Caco-2 (cell line): ENCODE measurements around the gene GOPC. TPM values are rescaled to one million over a fixed set of nuclear protein-coding genes. Genes with fewer than 3 reads are reported as not detected.

ENCODE experiments used
- BruUV-seq: library from RNA; stranded (reverse); fragments of 400-500 nt; replicated peaks from 2 replicates; lab custom pipeline; 2021; lab: Mats Ljungman, UMichigan
- CTCF ChIA-PET: fragments of 300-600 bp; sonication (Branson Sonifier 250); formaldehyde crosslinking; loops from one replicate; lab custom pipeline; 2022; ENCODE audit warnings: antibody characterized with exemption; lab: Charles Lee
- POLR2A ChIA-PET: fragments of 300-600 bp; sonication (Branson Sonifier 250); formaldehyde crosslinking; loops from one replicate; lab custom pipeline; 2022; ENCODE audit warnings: antibody characterized with exemption; lab: Charles Lee
- DNase-seq, 2 experiments: peaks; one replicate each; pipeline versions ENCODE4 v3.0.0 to v3.0.0-alpha.2; 2020 to 2022
- H3K27me3 ChIP-seq: replicated peaks from 2 replicates; pipeline ENCODE4 v1.6.0; 2011; ENCODE audit warnings: low read length; ENCODE audit not compliant: control insufficient read depth, insufficient read depth
- H3K36me3 ChIP-seq: 2 replicates; pipeline ENCODE4 v1.5.1; 2011; ENCODE audit warnings: low read length; ENCODE audit not compliant: control insufficient read depth, insufficient read depth
- H3K4me1 ChIP-seq: fragments of 250-450 bp; sonication (Bioruptor Pico); 2 replicates; pipeline ENCODE4 v1.5.1; 2020; ENCODE audit warnings: mild to moderate bottlenecking
- H3K4me3 ChIP-seq: 2 replicates; pipeline ENCODE4 v1.5.1; 2011; ENCODE audit warnings: low read depth, mild to moderate bottlenecking, control low read depth, low read length
- H3K9me3 ChIP-seq: fragments of 250-450 bp; sonication (Bioruptor Pico); 2 replicates; pipeline ENCODE4 v1.5.1; 2020; ENCODE audit warnings: mild to moderate bottlenecking, moderate library complexity
- H3K27ac Mint-ChIP-seq: one replicate; pipeline ENCODE4 v1.8.0; 2022; ENCODE audit warnings: mixed read lengths; ENCODE audit not compliant: unreplicated experiment
- H3K27me3 Mint-ChIP-seq: one replicate; pipeline ENCODE4 v1.8.0; 2022; ENCODE audit warnings: mixed read lengths; ENCODE audit not compliant: insufficient read depth, unreplicated experiment
- H3K36me3 Mint-ChIP-seq: one replicate; pipeline ENCODE4 v1.8.0; 2022; ENCODE audit warnings: mild to moderate bottlenecking, mixed read lengths; ENCODE audit not compliant: insufficient read depth, unreplicated experiment
- H3K4me1 Mint-ChIP-seq: one replicate; pipeline ENCODE4 v1.8.0; 2022; ENCODE audit warnings: low read depth, mixed read lengths; ENCODE audit not compliant: unreplicated experiment
- H3K4me3 Mint-ChIP-seq: one replicate; pipeline ENCODE4 v1.8.0; 2022; ENCODE audit warnings: mild to moderate bottlenecking, moderate library complexity, mixed read lengths; ENCODE audit not compliant: unreplicated experiment
- H3K9me3 Mint-ChIP-seq: one replicate; pipeline ENCODE4 v1.8.0; 2022; ENCODE audit warnings: mixed read lengths; ENCODE audit not compliant: unreplicated experiment
- intact Hi-C: fragments of 100-400 bp; cut with micrococcal nuclease; formaldehyde crosslinking; loops from one replicate; pipeline ENCODE4 v1.10.0; 2022; ENCODE audit not compliant: unreplicated experiment
- total RNA-seq: library from RNA; stranded (reverse); gene quantifications from 2 replicates; pipeline ENCODE4 v1.2.3, GENCODE V29; 2022
- TF ChIP-seq, protein P1 (sequence below), 2 experiments: fragments of 200-600 bp in 1 of 2; IDR thresholded peaks; 1 replicate in 1 of 2; 2 replicates in 1 of 2; pipeline versions ENCODE4 v1.5.1 to v1.8.0; 2011 to 2022; ENCODE audit warnings: antibody characterized with exemption in 1 of 2, control low read depth in 1 of 2, inconsistent platforms in 1 of 2, low read depth in 1 of 2, low read length in 1 of 2, mild to moderate bottlenecking in 1 of 2, moderate library complexity in 1 of 2; ENCODE audit not compliant: insufficient read depth in 1 of 2, severe bottlenecking in 1 of 2, unreplicated experiment in 1 of 2

GOPC gene
- total RNA-seq, 1 experiment from 2014 or later = 29.0 TPM

DNA sequence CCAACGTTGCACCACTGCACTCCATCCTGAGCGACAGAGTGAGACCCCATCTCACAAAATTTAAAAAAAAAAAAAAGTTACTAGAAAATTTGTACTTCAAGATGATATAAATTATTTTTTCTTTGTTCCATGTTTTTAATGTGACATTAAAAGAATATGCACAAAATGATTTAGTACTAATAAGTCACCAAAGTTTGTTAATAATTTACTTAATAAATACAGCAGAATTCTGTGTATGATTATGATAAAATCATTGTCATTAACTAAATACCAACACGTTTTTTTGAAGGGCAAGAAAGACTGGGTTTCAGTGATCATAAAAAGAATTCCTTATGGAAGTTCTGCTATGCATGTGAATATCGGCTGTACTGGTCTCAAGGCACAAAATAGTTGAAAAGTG, 28.1 kb downstream of the GOPC start:
- no peaks in the 10 kb centered on the region for H3K27me3 ChIP-seq
- no peaks in the 10 kb centered on the region for H3K9me3 ChIP-seq
- H3K4me3 ChIP-seq = no peak overlapping the region
- ChIA-PET CTCF (no interaction called here), POLR2A (no interaction called here)
- H3K4me3 Mint-ChIP-seq = no peak overlapping the region
- H3K36me3 ChIP-seq = no peaks in the 10 kb centered on the region
- H3K27me3 Mint-ChIP-seq = no peaks in the 10 kb centered on the region
- no TSS peak for BruUV-seq
- intact Hi-C loops = no loop called here
- peaks cover 28% of the 10 kb centered on the region for H3K36me3 Mint-ChIP-seq
- H3K4me1 ChIP-seq = no peaks in the 10 kb centered on the region
- H3K27ac Mint-ChIP-seq = no peak overlapping the region
- H3K9me3 Mint-ChIP-seq = no peaks in the 10 kb centered on the region
- DNase-seq = no peak
- TF ChIP-seq, protein P1, sequence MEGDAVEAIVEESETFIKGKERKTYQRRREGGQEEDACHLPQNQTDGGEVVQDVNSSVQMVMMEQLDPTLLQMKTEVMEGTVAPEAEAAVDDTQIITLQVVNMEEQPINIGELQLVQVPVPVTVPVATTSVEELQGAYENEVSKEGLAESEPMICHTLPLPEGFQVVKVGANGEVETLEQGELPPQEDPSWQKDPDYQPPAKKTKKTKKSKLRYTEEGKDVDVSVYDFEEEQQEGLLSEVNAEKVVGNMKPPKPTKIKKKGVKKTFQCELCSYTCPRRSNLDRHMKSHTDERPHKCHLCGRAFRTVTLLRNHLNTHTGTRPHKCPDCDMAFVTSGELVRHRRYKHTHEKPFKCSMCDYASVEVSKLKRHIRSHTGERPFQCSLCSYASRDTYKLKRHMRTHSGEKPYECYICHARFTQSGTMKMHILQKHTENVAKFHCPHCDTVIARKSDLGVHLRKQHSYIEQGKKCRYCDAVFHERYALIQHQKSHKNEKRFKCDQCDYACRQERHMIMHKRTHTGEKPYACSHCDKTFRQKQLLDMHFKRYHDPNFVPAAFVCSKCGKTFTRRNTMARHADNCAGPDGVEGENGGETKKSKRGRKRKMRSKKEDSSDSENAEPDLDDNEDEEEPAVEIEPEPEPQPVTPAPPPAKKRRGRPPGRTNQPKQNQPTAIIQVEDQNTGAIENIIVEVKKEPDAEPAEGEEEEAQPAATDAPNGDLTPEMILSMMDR (IDR thresholded peaks at IDR 0.05; ENCODE audit: insufficient read depth in 1 of 2, low read depth in 1 of 2, low read length in 1 of 2, severe bottlenecking in 1 of 2, unreplicated experiment in 1 of 2) = no peak
- no peaks in the 10 kb centered on the region for H3K4me1 Mint-ChIP-seq

DNA sequence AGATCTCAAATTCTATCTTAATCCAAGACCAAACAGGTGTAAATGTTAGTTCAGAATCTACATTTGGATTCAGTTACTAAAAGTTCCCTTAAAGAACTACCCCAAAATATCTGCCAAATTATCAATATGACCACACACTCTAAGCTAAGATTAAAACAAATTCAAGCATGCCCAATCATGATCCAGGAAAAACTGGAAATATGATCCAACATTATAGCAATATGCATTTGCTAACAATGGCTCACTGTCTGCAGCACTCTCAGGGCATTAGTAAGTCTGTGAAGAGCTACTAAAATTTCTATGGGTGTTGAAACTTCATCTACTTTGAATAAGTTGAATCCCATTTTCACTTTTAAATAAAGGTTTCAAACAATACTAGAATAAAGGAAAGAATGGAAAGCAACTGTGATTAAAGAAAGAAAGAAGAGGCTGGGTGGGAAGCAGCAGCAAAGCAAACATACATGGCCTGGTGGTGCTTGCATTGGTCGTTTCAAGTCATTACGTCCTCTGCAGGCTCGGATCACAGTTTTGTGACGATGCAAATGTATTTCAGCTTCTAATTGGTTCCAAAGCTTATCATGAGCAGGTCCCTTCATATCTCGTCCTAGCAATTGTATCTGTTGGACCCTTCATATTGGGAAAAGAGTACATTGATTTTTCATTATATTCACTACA, 29.2 kb downstream of the GOPC start:
- ChIA-PET CTCF (no interaction called here), POLR2A (no interaction called here)
- TF ChIP-seq, protein P1 (IDR thresholded peaks at IDR 0.05; ENCODE audit: insufficient read depth in 1 of 2, low read depth in 1 of 2, low read length in 1 of 2, severe bottlenecking in 1 of 2, unreplicated experiment in 1 of 2) = no peak
- Histone ChIP-seq H3K4me3 (no peak overlapping the region), H3K4me1 (no peaks in the 10 kb centered on the region), H3K36me3 (no peaks in the 10 kb centered on the region), H3K9me3 (no peaks in the 10 kb centered on the region), H3K27me3 (no peaks in the 10 kb centered on the region)
- H3K9me3 Mint-ChIP-seq = no peaks in the 10 kb centered on the region
- no peaks in the 10 kb centered on the region for H3K4me1 Mint-ChIP-seq
- no peak overlapping the region for H3K4me3 Mint-ChIP-seq
- BruUV-seq = no TSS peak
- intact Hi-C loops = no loop called here
- H3K36me3 Mint-ChIP-seq = peaks cover 33% of the 10 kb centered on the region
- DNase-seq = no peak
- no peaks in the 10 kb centered on the region for H3K27me3 Mint-ChIP-seq
- H3K27ac Mint-ChIP-seq = no peak overlapping the region

DNA sequence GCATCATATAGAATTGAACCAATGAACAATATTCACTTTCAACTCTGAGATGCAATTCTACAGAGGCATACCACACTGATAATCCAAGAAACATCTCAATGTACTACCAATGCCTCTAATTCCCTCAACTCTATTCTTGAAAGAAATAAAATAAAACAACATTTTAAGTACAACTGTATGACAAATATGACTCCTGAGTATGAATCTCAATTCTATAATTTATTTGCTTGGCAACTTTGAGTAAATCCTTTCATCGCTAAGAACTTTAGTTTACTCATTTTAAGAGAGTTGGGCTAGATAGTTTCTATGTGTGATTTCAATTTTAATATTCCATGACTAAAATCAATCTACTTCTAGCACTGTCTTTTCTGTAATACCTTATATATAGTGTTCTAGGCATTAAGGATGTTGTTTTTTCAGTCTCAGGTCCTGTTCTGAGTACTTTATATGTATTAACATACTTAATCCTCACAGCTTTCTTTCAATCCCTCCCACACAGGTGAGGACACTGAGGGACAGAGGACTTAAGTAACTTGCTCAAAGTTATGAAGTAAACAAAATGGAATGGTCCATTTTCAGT, 33.4 kb downstream of the GOPC start:
- Histone ChIP-seq H3K36me3 (no peaks in the 10 kb centered on the region), H3K4me3 (no peak overlapping the region), H3K9me3 (no peaks in the 10 kb centered on the region), H3K27me3 (no peaks in the 10 kb centered on the region), H3K4me1 (no peaks in the 10 kb centered on the region)
- Mint-ChIP-seq H3K4me3 (no peak overlapping the region), H3K9me3 (no peaks in the 10 kb centered on the region), H3K27me3 (no peaks in the 10 kb centered on the region), H3K27ac (no peak overlapping the region), H3K4me1 (no peaks in the 10 kb centered on the region), H3K36me3 (peaks cover 35% of the 10 kb centered on the region)
- intact Hi-C loops = no loop called here
- BruUV-seq = no TSS peak
- TF ChIP-seq, protein P1 (IDR thresholded peaks at IDR 0.05; ENCODE audit: insufficient read depth in 1 of 2, low read depth in 1 of 2, low read length in 1 of 2, severe bottlenecking in 1 of 2, unreplicated experiment in 1 of 2) = no peak
- no peak for DNase-seq
- ChIA-PET POLR2A (no interaction called here), CTCF (no interaction called here)
